Ovary (tissue), 9 donors: ENCODE data around the gene CENPX. TPM values are rescaled to one million over a fixed set of nuclear protein-coding genes. Genes with fewer than 3 reads are reported as not detected.

Experiments
- DNase-seq, 5 donors: peaks; one replicate each; pipeline ENCODE4 v3.0.0-alpha.2; 2019 to 2020
- H3K27ac ChIP-seq, 2 donors: fragments of 200-600 bp; one replicate each; pipeline versions ENCODE4 v1.5.1 to v1.8.0; 2019 to 2022
- H3K27me3 ChIP-seq: fragments of 200-600 bp; one replicate; pipeline ENCODE4 v1.8.0; 2022
- H3K36me3 ChIP-seq: fragments of 200-600 bp; sonication (generic); one replicate; pipeline ENCODE4 v1.5.1; 2019
- H3K4me1 ChIP-seq: one replicate; pipeline ENCODE4 v1.8.1; 2013; ENCODE audit warnings: mild to moderate bottlenecking, moderate library complexity; ENCODE audit not compliant: insufficient read depth
- H3K4me3 ChIP-seq: fragments of 200-600 bp; sonication (generic); one replicate; pipeline ENCODE4 v1.5.1; 2017
- H3K9me3 ChIP-seq, 2 donors: fragments of 200-600 bp in 1 of 2; sonication (generic) in 1 of 2; one replicate each; pipeline versions ENCODE4 v1.5.1 to v1.8.1; 2013 to 2019; ENCODE audit warnings: mild to moderate bottlenecking in 1 of 2, moderate library complexity in 1 of 2
- CTCF ChIP-seq, 3 donors: fragments of 450-650 bp in 2 of 3; fragments of 200-600 bp in 1 of 3; IDR thresholded peaks; one replicate each; pipeline versions ENCODE4 v1.5.1 to v1.8.0; 2016 to 2022; ENCODE audit warnings: antibody characterized with exemption in 3 of 3, mild to moderate bottlenecking in 1 of 3
- EP300 ChIP-seq: sonication (generic); formaldehyde crosslinking; IDR thresholded peaks from one replicate; pipeline ENCODE4 v1.6.1; 2017; ENCODE audit warnings: antibody characterized with exemption
- POLR2A ChIP-seq: fragments of 450-650 bp; IDR thresholded peaks from one replicate; pipeline ENCODE4 v1.6.1; 2017; ENCODE audit warnings: antibody characterized with exemption, mild to moderate bottlenecking, moderate library complexity
- WGBS, 3 donors: extraction: QIAGEN DNeasy Blood & Tissue Kit in 1 of 3; methylation state at CpG; one replicate each; pipeline versions ENCODE4 v1.1.5 to v1.1.7; 2013 to 2017; 5-methylcytosine and 5-hydroxymethylcytosine counted together
- intact Hi-C, 4 donors: fragments of 100-400 bp; cut with DNase I; formaldehyde crosslinking; loops; one replicate each; pipeline versions ENCODE4 v1.11.0 to v1.15.1; 2022 to 2023
- polyA plus RNA-seq, 2 donors: library from polyadenylated mRNA; stranded (reverse); fragments of 200-250 nt in 1 of 2; fragments of 350-450 nt in 1 of 2; fragmentation: Illumina TruSeq in 1 of 2; extraction: RNeasy Lipid Tissue Mini Kit (QIAGEN cat#74804) in 1 of 2; gene quantifications; one replicate each; pipeline ENCODE4 v1.2.3, GENCODE V29; 2013 to 2014
- total RNA-seq, 7 donors: library from RNA; depleted of rRNA in 2 of 7; stranded (reverse); fragments of >200 nt in 2 of 7; fragmentation: NEBNext Ultra II Directional in 3 of 7; extraction: Animal tissue kit (Norgen Biotek cat#: 25700) in 3 of 7; gene quantifications; one replicate each; pipeline versions ENCODE4 v1.1.0 to v1.2.4, GENCODE V29; 2016 to 2023
- donor health status: DM: no; HTN: no; CAD: no; lungs with moderate emphysema.
- donor health status: DM: no; HTN: no; CAD: no.
- donor health status: Bipolar disorder and iron deficiency.
- donor health status: DM: yes; HTN: yes; CAD: no.
- donor health status: DM: no; HTN: no; CAD: no.
- donor health status: DM: yes; HTN: yes; CAD: no.

The CENPX gene
- total and polyA plus RNA-seq, 9 donors = 3.3 to 68.8 (median 35.3) TPM

GRCh38 chr17:82050152-82050760 lies 27.6 kb upstream of the CENPX start:
- WGBS, 3 donors = 82 to 89% (median 84%) methylated on average over 25 to 28 of the region's 28 CpGs
- H3K4me1 ChIP-seq = peaks cover 9% of the 10 kb centered on the region
- H3K27me3 ChIP-seq = no peaks in the 10 kb centered on the region
- H3K27ac ChIP-seq = peak overlapping the region in 1 of 2 donors; percentile 75
- intact Hi-C loops = loop anchor here in 1 of 4 donors (10.0 kb wide), 1 partner anchor 55 kb away; no protein-coding TSS in a partner anchor
- peak overlapping the region; percentile 59 for H3K4me3 ChIP-seq
- no peaks in the 10 kb centered on the region for H3K9me3 ChIP-seq
- H3K36me3 ChIP-seq = no peaks in the 10 kb centered on the region
- DNase-seq = peak in 2 of 5 donors; percentile 13 to 37
- TF ChIP-seq EP300 (no peak), POLR2A (no peak), CTCF (IDR thresholded peaks at IDR 0.05) (no peak)

GRCh38 chr17:82049521-82049971 lies 26.9 kb upstream of the CENPX start:
- 80 to 92% (median 92%) methylated on average over 3 to 16 of the region's 16 CpGs for WGBS, 3 donors
- Histone ChIP-seq H3K4me3 (no peak overlapping the region), H3K36me3 (no peaks in the 10 kb centered on the region), H3K27ac (no peak overlapping the region), H3K4me1 (peaks cover 9% of the 10 kb centered on the region), H3K9me3 (no peaks in the 10 kb centered on the region), H3K27me3 (no peaks in the 10 kb centered on the region)
- TF ChIP-seq POLR2A (no peak), CTCF (IDR thresholded peaks at IDR 0.05) (no peak), EP300 (no peak)
- peak in 2 of 5 donors; percentile 8 to 23 for DNase-seq
- intact Hi-C loops = no loop called here

DNA sequence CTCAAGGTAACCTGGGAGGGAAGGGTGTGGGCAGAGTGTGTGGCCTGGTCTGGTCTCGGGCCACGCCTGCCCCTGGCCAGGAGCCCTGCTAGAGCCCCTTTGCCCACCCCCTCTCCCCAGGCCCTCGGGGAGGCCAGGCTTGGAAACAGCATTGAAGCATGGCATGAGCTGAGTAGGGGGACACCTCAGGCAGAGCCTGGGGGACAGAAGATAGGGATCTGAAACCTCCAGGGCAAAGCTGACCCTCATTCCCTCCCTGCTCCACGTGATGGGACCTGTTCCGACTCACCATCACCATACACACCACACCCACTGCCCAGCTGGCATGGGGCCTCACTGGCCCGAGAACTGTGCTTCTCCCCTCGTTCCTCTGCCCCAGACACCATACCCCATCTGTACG lies 26.4 kb upstream of the CENPX start:
- Histone ChIP-seq H3K9me3 (no peaks in the 10 kb centered on the region), H3K36me3 (no peaks in the 10 kb centered on the region), H3K4me1 (peaks cover 9% of the 10 kb centered on the region), H3K27me3 (no peaks in the 10 kb centered on the region), H3K4me3 (no peak overlapping the region), H3K27ac (no peak overlapping the region)
- DNase-seq = no peak
- intact Hi-C loops = no loop called here
- TF ChIP-seq EP300 = no peak
- TF ChIP-seq POLR2A = no peak
- no peak for TF ChIP-seq CTCF (IDR thresholded peaks at IDR 0.05)
- 80 to 89% (median 87%) methylated on average over 6 to 8 of the region's 8 CpGs for WGBS, 3 donors

DNA sequence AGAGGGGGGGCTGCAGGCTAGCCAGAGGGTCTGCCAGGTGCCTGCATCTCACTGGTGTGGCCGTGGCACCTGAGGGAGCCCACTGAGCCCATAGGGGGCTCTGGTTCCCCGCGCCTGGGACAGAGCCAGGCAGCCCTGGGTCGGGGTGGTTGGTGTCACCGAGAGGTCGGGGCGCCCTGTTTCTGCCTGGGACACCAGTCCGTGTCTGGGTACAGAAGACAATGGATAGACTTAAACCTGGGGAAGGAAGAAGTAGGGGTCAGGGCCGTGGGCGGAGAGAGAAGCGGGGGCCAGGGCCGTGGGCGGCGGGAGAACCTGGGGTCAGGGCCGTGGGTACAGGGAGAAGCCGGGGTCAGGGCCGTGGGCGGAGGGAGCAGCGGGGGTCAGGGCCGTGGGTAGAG lies 25.9 kb upstream of the CENPX start:
- intact Hi-C loops = no loop called here
- TF ChIP-seq CTCF (IDR thresholded peaks at IDR 0.05) = no peak
- TF ChIP-seq POLR2A = no peak
- WGBS, 3 donors = 78 to 82% (median 79%) methylated on average over 20 of the region's 20 CpGs

More for the DNA sequence above, 25.9 kb upstream of the CENPX start:
- Histone ChIP-seq H3K27me3 (no peaks in the 10 kb centered on the region), H3K4me1 (peaks cover 9% of the 10 kb centered on the region), H3K36me3 (no peaks in the 10 kb centered on the region), H3K9me3 (no peaks in the 10 kb centered on the region), H3K4me3 (no peak overlapping the region), H3K27ac (no peak overlapping the region)
- DNase-seq = no peak
